WI38 (cell line): Measurements from ENCODE around the gene CMBL.

ENCODE experiments used
- H3K4me3 ChIP-seq: 2 replicates; pipeline ENCODE4 v1.5.1; 2011; ENCODE audit warnings: low read depth, mild to moderate bottlenecking, control low read depth, low read length
- TF ChIP-seq, protein P1 (sequence below): IDR thresholded peaks from 2 replicates; pipeline ENCODE4 v1.5.1; 2012; ENCODE audit warnings: low read depth, mild to moderate bottlenecking, control low read depth, low read length

CMBL gene

DNA sequence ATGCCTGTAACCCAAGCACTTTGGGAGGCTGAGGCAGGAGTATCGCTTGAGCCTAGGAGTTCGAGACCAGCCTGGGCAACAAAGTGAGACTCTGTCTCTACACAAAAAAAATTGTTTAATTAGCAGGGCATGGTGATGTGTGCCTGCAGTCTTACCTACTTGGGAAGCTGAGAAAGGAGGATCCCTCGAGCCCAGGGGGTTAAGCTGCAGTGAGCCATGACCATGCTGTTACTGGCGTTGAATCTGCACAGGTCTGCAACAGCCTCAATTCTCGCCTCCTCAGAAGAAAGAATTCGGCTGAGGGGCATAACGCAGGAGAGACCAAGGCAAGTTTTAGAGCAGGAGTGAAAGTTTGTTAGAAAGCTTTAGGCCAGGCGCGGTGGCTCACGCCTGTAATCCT is 39.6 kb downstream of the CMBL start:
- H3K4me3 ChIP-seq, result no peak overlapping the region
- TF ChIP-seq, protein P1, sequence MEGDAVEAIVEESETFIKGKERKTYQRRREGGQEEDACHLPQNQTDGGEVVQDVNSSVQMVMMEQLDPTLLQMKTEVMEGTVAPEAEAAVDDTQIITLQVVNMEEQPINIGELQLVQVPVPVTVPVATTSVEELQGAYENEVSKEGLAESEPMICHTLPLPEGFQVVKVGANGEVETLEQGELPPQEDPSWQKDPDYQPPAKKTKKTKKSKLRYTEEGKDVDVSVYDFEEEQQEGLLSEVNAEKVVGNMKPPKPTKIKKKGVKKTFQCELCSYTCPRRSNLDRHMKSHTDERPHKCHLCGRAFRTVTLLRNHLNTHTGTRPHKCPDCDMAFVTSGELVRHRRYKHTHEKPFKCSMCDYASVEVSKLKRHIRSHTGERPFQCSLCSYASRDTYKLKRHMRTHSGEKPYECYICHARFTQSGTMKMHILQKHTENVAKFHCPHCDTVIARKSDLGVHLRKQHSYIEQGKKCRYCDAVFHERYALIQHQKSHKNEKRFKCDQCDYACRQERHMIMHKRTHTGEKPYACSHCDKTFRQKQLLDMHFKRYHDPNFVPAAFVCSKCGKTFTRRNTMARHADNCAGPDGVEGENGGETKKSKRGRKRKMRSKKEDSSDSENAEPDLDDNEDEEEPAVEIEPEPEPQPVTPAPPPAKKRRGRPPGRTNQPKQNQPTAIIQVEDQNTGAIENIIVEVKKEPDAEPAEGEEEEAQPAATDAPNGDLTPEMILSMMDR, result no peak

DNA sequence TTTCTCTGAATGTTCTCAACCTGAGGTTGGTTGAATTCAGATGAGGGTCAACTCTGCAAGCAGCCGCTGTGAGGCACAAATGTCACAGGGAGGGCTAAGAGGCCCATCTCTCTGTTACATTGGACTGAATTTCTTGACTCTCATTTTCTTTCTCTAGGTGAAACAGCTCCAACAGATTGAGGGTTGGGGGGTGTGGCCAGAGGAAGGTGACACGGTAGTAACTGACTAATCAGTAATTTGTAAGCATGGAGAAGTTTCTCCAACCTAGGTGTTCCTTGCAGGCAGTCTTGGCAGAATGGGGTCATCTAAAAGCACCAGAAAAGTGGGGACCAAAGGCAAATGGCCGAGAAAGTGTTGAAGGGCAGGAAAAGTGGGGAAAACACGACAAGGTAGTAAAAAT is 40.9 kb downstream of the CMBL start:
- TF ChIP-seq, protein P1, result no peak
- no peak overlapping the region for H3K4me3 ChIP-seq

DNA sequence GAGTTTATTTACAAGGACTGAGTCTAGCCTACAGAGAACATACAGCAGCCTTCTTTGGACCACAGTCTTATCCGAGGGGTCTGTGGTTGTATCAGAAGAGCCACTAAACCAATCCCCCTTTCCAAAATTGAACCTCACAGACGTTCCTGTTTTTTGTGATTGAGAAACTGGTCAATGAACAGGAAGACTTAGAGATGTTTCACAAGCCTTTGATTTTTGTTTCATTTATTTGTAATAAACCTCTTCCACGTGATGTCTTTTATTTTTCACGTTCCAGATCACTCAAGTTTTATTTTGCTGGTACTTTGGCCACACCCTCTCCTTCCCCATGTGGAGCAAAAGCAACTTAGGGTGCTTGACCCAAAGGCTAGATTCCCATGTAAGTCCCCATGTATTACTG is 41.6 kb downstream of the CMBL start:
- TF ChIP-seq, protein P1, result no peak

DNA sequence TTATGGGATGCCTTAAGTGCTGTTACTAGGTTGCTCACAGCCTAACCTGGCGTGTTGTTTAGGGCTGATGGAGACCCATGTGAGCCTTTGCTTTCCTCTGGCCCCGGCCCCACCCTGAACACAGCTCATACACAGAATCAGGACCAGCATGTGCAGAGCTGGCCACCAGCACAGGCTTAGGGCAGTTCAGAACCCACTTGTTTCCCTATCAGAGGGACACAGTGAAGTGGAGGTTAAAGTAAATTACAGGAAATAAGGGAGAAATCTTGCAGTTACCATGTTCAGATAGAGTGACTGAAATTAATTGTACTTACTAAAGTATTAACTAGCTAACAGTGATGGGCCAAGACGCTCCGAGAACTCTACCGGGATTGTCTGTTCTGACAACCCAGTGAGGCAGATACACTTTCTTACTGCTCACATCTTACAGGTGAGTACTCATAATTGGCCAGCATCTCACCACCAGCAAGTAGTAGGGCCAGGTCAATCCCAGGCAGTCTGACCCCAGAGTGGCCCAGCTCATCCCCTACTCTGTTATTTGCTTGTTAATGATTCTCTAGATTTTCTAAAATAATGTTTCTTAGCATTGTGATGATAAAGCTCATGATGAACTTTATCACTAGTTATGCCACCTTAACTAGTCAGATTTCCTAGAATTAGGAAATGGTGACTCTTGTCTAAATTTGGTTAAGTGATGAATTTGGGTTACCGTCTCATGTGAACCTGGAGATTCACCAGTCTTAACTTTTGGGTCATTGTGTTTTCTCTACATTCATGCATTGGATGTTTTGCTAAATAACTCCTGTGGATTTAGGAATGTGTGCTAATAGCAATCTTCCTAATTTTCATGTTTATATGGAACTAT is 42.2 kb downstream of the CMBL start:
- no peak overlapping the region for H3K4me3 ChIP-seq
- TF ChIP-seq, protein P1, result no peak

More for the DNA sequence above, 41.6 kb downstream of the CMBL start:
- H3K4me3 ChIP-seq, result no peak overlapping the region

DNA sequence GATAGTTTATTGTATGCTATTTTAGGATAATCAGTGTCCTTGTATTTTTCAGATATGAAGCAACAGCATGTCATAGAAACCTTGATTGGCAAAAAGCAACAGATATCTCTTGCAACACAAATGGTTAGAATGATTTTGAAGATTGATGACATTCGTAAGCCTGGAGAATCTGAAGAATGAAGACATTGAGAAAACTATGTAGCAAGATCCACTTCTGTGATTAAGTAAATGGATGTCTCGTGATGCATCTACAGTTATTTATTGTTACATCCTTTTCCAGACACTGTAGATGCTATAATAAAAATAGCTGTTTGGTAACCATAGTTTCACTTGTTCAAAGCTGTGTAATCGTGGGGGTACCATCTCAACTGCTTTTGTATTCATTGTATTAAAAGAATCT is 43.1 kb downstream of the CMBL start:
- no peak overlapping the region for H3K4me3 ChIP-seq
- TF ChIP-seq, protein P1, result no peak

DNA sequence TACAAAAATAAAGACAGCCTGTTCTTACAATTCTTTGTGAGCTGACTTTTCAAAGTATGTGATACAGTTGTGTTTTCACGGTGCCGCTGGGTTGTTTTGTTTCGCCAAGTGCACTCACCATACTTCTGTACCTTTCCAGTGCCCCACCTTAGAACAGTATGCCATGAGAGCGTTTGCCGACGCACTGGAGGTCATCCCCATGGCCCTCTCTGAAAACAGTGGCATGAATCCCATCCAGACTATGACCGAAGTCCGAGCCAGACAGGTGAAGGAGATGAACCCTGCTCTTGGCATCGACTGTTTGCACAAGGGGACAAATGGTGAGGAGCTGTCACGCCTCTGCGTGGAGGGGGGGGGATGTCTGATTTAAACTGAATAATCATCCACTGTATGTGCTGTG is 44.7 kb downstream of the CMBL start:
- TF ChIP-seq, protein P1, result no peak
- H3K4me3 ChIP-seq, result no peak overlapping the region

DNA sequence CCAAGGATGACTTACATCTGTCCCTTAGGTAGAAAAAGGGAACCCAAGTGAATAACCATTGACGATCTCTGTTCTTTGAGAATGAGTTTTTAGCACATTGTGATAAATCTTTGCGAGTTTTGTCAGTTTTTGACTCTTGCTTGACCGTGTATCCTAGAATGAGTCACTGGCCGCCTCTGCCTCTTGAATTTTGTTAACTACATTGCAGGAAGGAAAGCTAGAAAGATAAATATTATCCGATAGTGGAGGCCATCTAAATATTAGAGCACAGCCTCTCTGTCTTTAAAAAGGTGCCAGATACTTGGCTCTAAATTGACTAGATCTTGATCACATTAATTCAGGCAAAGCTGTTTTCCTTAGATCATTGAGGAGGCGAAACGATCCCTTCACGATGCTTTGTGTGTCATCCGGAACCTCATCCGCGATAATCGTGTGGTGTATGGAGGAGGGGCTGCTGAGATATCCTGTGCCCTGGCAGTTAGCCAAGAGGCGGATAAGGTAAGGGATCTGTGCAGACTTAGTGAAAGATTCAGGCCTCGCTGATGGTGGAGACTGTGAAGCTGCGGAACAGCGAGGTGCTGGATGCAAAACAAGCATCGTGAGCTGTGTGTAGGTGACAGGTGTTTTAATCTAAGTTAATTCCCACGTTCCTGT is 45.5 kb downstream of the CMBL start:
- no peak overlapping the region for H3K4me3 ChIP-seq
- TF ChIP-seq, protein P1, result no peak
